HEK293 (cell line): ENCODE data around the gene PGPEP1.

Experiments used
- CTCF ChIA-PET: fragments of 350-600 bp; formaldehyde crosslinking; extraction: SDS; loops from one replicate; lab custom pipeline; 2021; ENCODE audit warnings: antibody characterized with exemption; lab: Yijun Ruan, JAX
- POLR2A ChIA-PET: fragments of 300-600 bp; formaldehyde crosslinking; extraction: SDS; loops from one replicate; lab custom pipeline; 2020; ENCODE audit warnings: antibody characterized with exemption, inconsistent platforms; lab: Yijun Ruan, JAX
- H3K27ac ChIP-seq: fragments of 200-500 bp; sonication (Bioruptor generic); 2 replicates; pipeline ENCODE4 v1.5.1; 2014; ENCODE audit warnings: low read depth, low read length, control low read depth, inconsistent platforms; ENCODE audit errors: extremely low read depth
- H3K36me3 ChIP-seq, 2 experiments: fragments of 200-500 bp in 1 of 2; sonication (Bioruptor generic) in 1 of 2; 1 replicate in 1 of 2; 2 replicates in 1 of 2; pipeline ENCODE4 v1.5.1; 2014 to 2017; ENCODE audit warnings: inconsistent platforms in 2 of 2, low read length in 2 of 2; ENCODE audit not compliant: control insufficient read depth in 2 of 2, insufficient read depth in 1 of 2
- H3K4me1 ChIP-seq: fragments of 200-500 bp; sonication (Bioruptor generic); 2 replicates; pipeline ENCODE4 v1.5.1; 2014; ENCODE audit warnings: mild to moderate bottlenecking, low read length, inconsistent platforms; ENCODE audit not compliant: control insufficient read depth, insufficient read depth
- H3K4me3 ChIP-seq: 2 replicates; pipeline ENCODE4 v1.5.1; 2011; ENCODE audit warnings: low read depth, mild to moderate bottlenecking, control low read depth, low read length, moderate library complexity
- H3K9me3 ChIP-seq: fragments of 200-500 bp; sonication (Bioruptor generic); 2 replicates; pipeline ENCODE4 v1.5.1; 2014; ENCODE audit warnings: low read depth, low read length, inconsistent platforms; ENCODE audit not compliant: control insufficient read depth, insufficient read depth
- EGR2 ChIP-seq: fragments of 450-650 bp; formaldehyde crosslinking; IDR thresholded peaks from 2 replicates; pipeline ENCODE4 v1.5.1; 2016; ENCODE audit warnings: low read depth, missing biosample characterization, missing genetic modification characterization
- FEZF1 ChIP-seq: fragments of 450-650 bp; formaldehyde crosslinking; IDR thresholded peaks from 2 replicates; pipeline ENCODE4 v1.5.1; 2016; ENCODE audit warnings: missing biosample characterization, missing genetic modification characterization
- GLIS1 ChIP-seq: fragments of 450-650 bp; formaldehyde crosslinking; IDR thresholded peaks from 2 replicates; pipeline ENCODE4 v1.5.1; 2016; ENCODE audit warnings: missing biosample characterization, missing genetic modification characterization
- GLIS2 ChIP-seq: fragments of 450-650 bp; formaldehyde crosslinking; IDR thresholded peaks from 2 replicates; pipeline ENCODE4 v1.5.1; 2016; ENCODE audit warnings: missing biosample characterization, missing genetic modification characterization
- HOXC10 ChIP-seq: sonication (generic); formaldehyde crosslinking; IDR thresholded peaks from 2 replicates; pipeline ENCODE4 v1.8.1; 2023; ENCODE audit warnings: mild to moderate bottlenecking, missing genetic modification reagents
- KLF8 ChIP-seq: fragments of 450-650 bp; formaldehyde crosslinking; IDR thresholded peaks from 2 replicates; pipeline ENCODE4 v1.5.1; 2016; ENCODE audit warnings: missing biosample characterization, missing genetic modification characterization
- MEIS1 ChIP-seq: sonication (generic); formaldehyde crosslinking; IDR thresholded peaks from 2 replicates; pipeline ENCODE4 v1.8.1; 2022; ENCODE audit warnings: missing genetic modification reagents, mild to moderate bottlenecking, borderline replicate concordance
- SALL2 ChIP-seq: fragments of 450-650 bp; formaldehyde crosslinking; IDR thresholded peaks from 2 replicates; pipeline ENCODE4 v1.5.0; 2017; ENCODE audit warnings: missing biosample characterization, mild to moderate bottlenecking, missing genetic modification characterization, borderline replicate concordance
- SETDB1 ChIP-seq: IDR thresholded peaks from one replicate; pipeline ENCODE4 v1.6.1; 2017; ENCODE audit warnings: mild to moderate bottlenecking, low read length, moderate library complexity, mixed read lengths; ENCODE audit not compliant: insufficient read length
- YY2 ChIP-seq: fragments of 450-650 bp; formaldehyde crosslinking; IDR thresholded peaks from 2 replicates; pipeline ENCODE4 v1.5.1; 2016; ENCODE audit warnings: missing biosample characterization, missing genetic modification characterization
- ZBTB1 ChIP-seq: fragments of 450-650 bp; formaldehyde crosslinking; IDR thresholded peaks from 2 replicates; pipeline ENCODE4 v1.5.1; 2016; ENCODE audit warnings: missing biosample characterization, missing genetic modification characterization
- ZBTB10 ChIP-seq: fragments of 450-650 bp; formaldehyde crosslinking; IDR thresholded peaks from 2 replicates; pipeline ENCODE4 v1.5.1; 2016; ENCODE audit warnings: missing biosample characterization, missing genetic modification characterization
- ZBTB6 ChIP-seq: fragments of 450-650 bp; formaldehyde crosslinking; IDR thresholded peaks from 2 replicates; pipeline ENCODE4 v1.5.1; 2017; ENCODE audit warnings: missing biosample characterization, missing genetic modification characterization
- ZFP37 ChIP-seq: fragments of 450-650 bp; formaldehyde crosslinking; IDR thresholded peaks from 2 replicates; pipeline ENCODE4 v1.5.1; 2016; ENCODE audit warnings: missing biosample characterization, missing genetic modification characterization
- ZFP69B ChIP-seq: fragments of 450-650 bp; formaldehyde crosslinking; IDR thresholded peaks from 2 replicates; pipeline ENCODE4 v1.5.1; 2016; ENCODE audit warnings: missing biosample characterization, missing genetic modification characterization
- ZNF146 ChIP-seq: fragments of 450-650 bp; formaldehyde crosslinking; IDR thresholded peaks from 2 replicates; pipeline ENCODE4 v1.5.1; 2016; ENCODE audit warnings: missing biosample characterization, missing genetic modification characterization
- ZNF155 ChIP-seq: fragments of 450-650 bp; formaldehyde crosslinking; IDR thresholded peaks from 2 replicates; pipeline ENCODE4 v1.5.1; 2016; ENCODE audit warnings: missing biosample characterization, missing genetic modification characterization
- ZNF157 ChIP-seq: fragments of 450-650 bp; formaldehyde crosslinking; IDR thresholded peaks from 2 replicates; pipeline ENCODE4 v1.5.1; 2016; ENCODE audit warnings: missing biosample characterization, missing genetic modification characterization
- ZNF302 ChIP-seq: fragments of 450-650 bp; formaldehyde crosslinking; IDR thresholded peaks from 2 replicates; pipeline ENCODE4 v1.5.1; 2016; ENCODE audit warnings: missing biosample characterization, missing genetic modification characterization, low read depth
- ZNF311 ChIP-seq: fragments of 450-650 bp; formaldehyde crosslinking; IDR thresholded peaks from 2 replicates; pipeline ENCODE4 v1.5.1; 2017; ENCODE audit warnings: missing biosample characterization, missing genetic modification characterization, borderline replicate concordance
- ZNF350 ChIP-seq: fragments of 450-650 bp; formaldehyde crosslinking; IDR thresholded peaks from 2 replicates; pipeline ENCODE4 v1.5.0; 2017; ENCODE audit warnings: missing biosample characterization, mild to moderate bottlenecking, missing genetic modification characterization
- ZNF404 ChIP-seq: fragments of 450-650 bp; formaldehyde crosslinking; IDR thresholded peaks from 2 replicates; pipeline ENCODE4 v1.5.1; 2017; ENCODE audit warnings: missing biosample characterization, missing genetic modification characterization
- ZNF416 ChIP-seq: fragments of 450-650 bp; formaldehyde crosslinking; IDR thresholded peaks from 2 replicates; pipeline ENCODE4 v1.5.1; 2016; ENCODE audit warnings: missing biosample characterization, missing genetic modification characterization
- ZNF426 ChIP-seq: fragments of 450-650 bp; formaldehyde crosslinking; IDR thresholded peaks from 2 replicates; pipeline ENCODE4 v1.5.1; 2017; ENCODE audit warnings: missing biosample characterization, missing genetic modification characterization, mild to moderate bottlenecking, inconsistent platforms, moderate library complexity
- ZNF433 ChIP-seq: fragments of 450-650 bp; formaldehyde crosslinking; IDR thresholded peaks from 2 replicates; pipeline ENCODE4 v1.5.1; 2016; ENCODE audit warnings: missing biosample characterization, missing genetic modification characterization, low read depth
- ZNF501 ChIP-seq: fragments of 450-650 bp; formaldehyde crosslinking; IDR thresholded peaks from 2 replicates; pipeline ENCODE4 v1.5.1; 2016; ENCODE audit warnings: missing biosample characterization, missing genetic modification characterization
- ZNF544 ChIP-seq: fragments of 450-650 bp; formaldehyde crosslinking; IDR thresholded peaks from 2 replicates; pipeline ENCODE4 v1.5.0; 2017; ENCODE audit warnings: missing biosample characterization, missing genetic modification characterization
- ZNF580 ChIP-seq: fragments of 450-650 bp; formaldehyde crosslinking; IDR thresholded peaks from 2 replicates; pipeline ENCODE4 v1.5.1; 2016; ENCODE audit warnings: missing biosample characterization, missing genetic modification characterization
- ZNF585B ChIP-seq: fragments of 450-650 bp; formaldehyde crosslinking; IDR thresholded peaks from 2 replicates; pipeline ENCODE4 v1.5.1; 2016; ENCODE audit warnings: missing biosample characterization, missing genetic modification characterization
- ZNF660 ChIP-seq: fragments of 450-650 bp; IDR thresholded peaks from 2 replicates; pipeline ENCODE4 v1.5.1; 2018; ENCODE audit warnings: missing biosample characterization, mild to moderate bottlenecking, missing genetic modification characterization
- ZNF701 ChIP-seq: fragments of 450-650 bp; formaldehyde crosslinking; IDR thresholded peaks from 2 replicates; pipeline ENCODE4 v1.5.1; 2016; ENCODE audit warnings: missing biosample characterization, missing genetic modification characterization
- ZNF776 ChIP-seq: fragments of 450-650 bp; formaldehyde crosslinking; IDR thresholded peaks from 2 replicates; pipeline ENCODE4 v1.5.0; 2017; ENCODE audit warnings: missing biosample characterization, missing genetic modification characterization, borderline replicate concordance
- ZNF785 ChIP-seq: fragments of 450-650 bp; formaldehyde crosslinking; IDR thresholded peaks from 2 replicates; pipeline ENCODE4 v1.5.1; 2016; ENCODE audit warnings: missing biosample characterization, missing genetic modification characterization
- ZNF792 ChIP-seq: fragments of 450-650 bp; formaldehyde crosslinking; IDR thresholded peaks from 2 replicates; pipeline ENCODE4 v1.5.1; 2016; ENCODE audit warnings: missing biosample characterization, missing genetic modification characterization
- ZSCAN30 ChIP-seq: fragments of 450-650 bp; IDR thresholded peaks from 2 replicates; pipeline ENCODE4 v1.5.1; 2018; ENCODE audit warnings: missing biosample characterization, mild to moderate bottlenecking, missing genetic modification characterization, moderate library complexity

Gene PGPEP1

GRCh38 chr19:18304208-18304457 lies 36.3 kb upstream of the PGPEP1 start (continued):
- TF ChIP-seq HOXC10 (CRISPR knock-in tag): no peak

- H3K4me1 ChIP-seq: peaks cover 5% of the 10 kb centered on the region; the same call in 1 of the 2 replicates
- H3K4me3 ChIP-seq: no peak overlapping the region
- POLR2A ChIA-PET: interaction anchor here (0.6 to 2.0 kb wide), 7 partner anchors 12 to 29 kb away, joined by 3 to 41 read pairs (median 5); partner anchors contain the start of genes JUND and LSM4
- H3K9me3 ChIP-seq: no peaks in the 10 kb centered on the region
- H3K27ac ChIP-seq: no peak overlapping the region; the same call in 1 of the 2 replicates
- H3K36me3 ChIP-seq: peaks cover 3 to 37% of the 10 kb centered on the region in 2 experiments; a peak in 1 of 3 replicates
- CTCF ChIA-PET: interaction anchor here (0.6 to 5.0 kb wide), 6 partner anchors 17 to 690 kb away, joined by 3 to 41 read pairs (median 6); no protein-coding TSS in a partner anchor
- TF ChIP-seq ZNF146 (tag by site-specific recombination): no peak
- no peak for TF ChIP-seq ZNF501
- no peak for TF ChIP-seq ZNF350 (tag by site-specific recombination)
- no peak; the same call in 1 of the 2 replicates for TF ChIP-seq KLF8 (tag by site-specific recombination)
- TF ChIP-seq ZNF660 (tag by site-specific recombination): no peak; the same call in 1 of the 2 replicates
- TF ChIP-seq ZNF544 (tag by site-specific recombination): no peak
- no peak for TF ChIP-seq MEIS1 (CRISPR knock-in tag)
- no peak for TF ChIP-seq ZNF311 (tag by site-specific recombination)
- peak; percentile 68 for TF ChIP-seq GLIS1 (tag by site-specific recombination)
- peak; percentile 100 for TF ChIP-seq EGR2
- TF ChIP-seq GLIS2 (tag by site-specific recombination): peak; percentile 83
- TF ChIP-seq ZNF155: no peak
- TF ChIP-seq ZNF416 (tag by site-specific recombination): no peak
- TF ChIP-seq ZBTB10 (tag by site-specific recombination): 0 out of 2 replicates have a peak, but pooled peaks have one; percentile 33
- TF ChIP-seq ZFP69B (tag by site-specific recombination): peak; percentile 61; the same call in 1 of the 2 replicates
- TF ChIP-seq ZNF701 (tag by site-specific recombination): no peak
- no peak for TF ChIP-seq FEZF1 (tag by site-specific recombination)
- TF ChIP-seq YY2: no peak
- TF ChIP-seq ZNF792 (tag by site-specific recombination): no peak
- peak; percentile 70; the same call in 1 of the 2 replicates for TF ChIP-seq ZBTB1 (tag by site-specific recombination)
- no peak for TF ChIP-seq ZNF426 (tag by site-specific recombination)
- TF ChIP-seq ZNF404: no peak
- TF ChIP-seq ZNF785: 0 out of 2 replicates have a peak, but pooled peaks have one; percentile 43
- no peak for TF ChIP-seq ZNF433 (tag by site-specific recombination)
- no peak for TF ChIP-seq SETDB1
- 0 out of 2 replicates have a peak, but pooled peaks have one; percentile 14 for TF ChIP-seq ZBTB6 (tag by site-specific recombination)
- no peak for TF ChIP-seq ZFP37 (tag by site-specific recombination)
- TF ChIP-seq ZNF302 (tag by site-specific recombination): no peak
- TF ChIP-seq SALL2 (tag by site-specific recombination): no peak
- TF ChIP-seq ZNF157 (tag by site-specific recombination): no peak
- TF ChIP-seq ZSCAN30 (tag by site-specific recombination): no peak
- TF ChIP-seq ZNF776 (tag by site-specific recombination): no peak
- TF ChIP-seq ZNF585B (tag by site-specific recombination): no peak
- no peak for TF ChIP-seq ZNF580
Measured at GRCh38 chr19:18304458-18305310, 35.7 kb upstream of the PGPEP1 start.
